GM12878 (cell line): ENCODE results near the gene SMO. TPM values are rescaled to one million over a fixed set of nuclear protein-coding genes. Genes with fewer than 3 reads are reported as not detected.

Source experiments
- ATAC-seq: fragments of 200-7000 bp; cut with Tn5 transposase; 3 replicates; pipeline ENCODE4 v1.9.1; 2020; ENCODE audit warnings: mild to moderate bottlenecking, moderate library complexity
- BruUV-seq: library from RNA; stranded (reverse); fragments of 400-500 nt; replicated peaks from 2 replicates; lab custom pipeline; 2021; lab: Mats Ljungman, UMichigan
- CTCF ChIA-PET: fragments of 300-600 bp; sonication (Branson Sonifier 250); formaldehyde crosslinking; extraction: SDS; loops from one replicate; lab custom pipeline; 2021; ENCODE audit warnings: inconsistent platforms; lab: Yijun Ruan, JAX
- POLR2A ChIA-PET: fragments of 350-600 bp; formaldehyde crosslinking; extraction: SDS; loops from one replicate; lab custom pipeline; 2021; ENCODE audit warnings: inconsistent platforms; lab: Charles Lee
- RAD21 ChIA-PET: fragments of 300-600 bp; sonication (Branson Sonifier 250); formaldehyde crosslinking; loops from one replicate; lab custom pipeline; 2023; ENCODE audit warnings: antibody characterized with exemption; ENCODE audit not compliant: unreplicated experiment; lab: Charles Lee
- SMC1A ChIA-PET: fragments of 300-600 bp; sonication (Branson Sonifier 250); formaldehyde crosslinking; loops from one replicate; lab custom pipeline; 2023; ENCODE audit not compliant: unreplicated experiment, uncharacterized antibody; lab: Charles Lee
- DNase-seq: peaks from one replicate; pipeline ENCODE4 v3.0.0-alpha.2; 2011; ENCODE audit warnings: low read depth, low spot score
- FAIRE-seq: peaks from 3 replicates; lab custom pipeline; 2011; peaks lifted over from hg19 to GRCh38; lab: Jason Lieb, UNC
- H2AFZ ChIP-seq: 2 replicates; pipeline ENCODE4 v1.6.0; 2011; ENCODE audit warnings: low read depth, low read length, control low read depth; ENCODE audit not compliant: control insufficient read depth
- H3K27ac ChIP-seq: 2 replicates; pipeline ENCODE4 v1.5.1; 2011; ENCODE audit warnings: control low read depth; ENCODE audit not compliant: control insufficient read depth, insufficient read depth
- H3K27me3 ChIP-seq, 2 experiments: replicated peaks in 1 of 2; 2 replicates each; pipeline versions ENCODE4 v1.6.0 to v1.6.1; 2011; ENCODE audit warnings: low read length in 1 of 2; ENCODE audit not compliant: control insufficient read depth in 2 of 2, insufficient read depth in 2 of 2
- H3K36me3 ChIP-seq, 2 experiments: 2 replicates each; pipeline ENCODE4 v1.5.1; 2011; ENCODE audit warnings: low read length in 1 of 2; ENCODE audit not compliant: control insufficient read depth in 2 of 2, insufficient read depth in 2 of 2
- H3K4me1 ChIP-seq: 2 replicates; pipeline ENCODE4 v1.6.1; 2011; ENCODE audit warnings: mild to moderate bottlenecking, low read length, moderate library complexity, mixed read lengths; ENCODE audit not compliant: control insufficient read depth, insufficient read depth
- H3K4me2 ChIP-seq: 2 replicates; pipeline ENCODE4 v1.6.0; 2011; ENCODE audit warnings: control low read depth; ENCODE audit not compliant: control insufficient read depth, insufficient read depth
- H3K4me3 ChIP-seq: fragments of 200-600 bp; sonication (generic); 2 replicates; pipeline ENCODE4 v1.5.1; 2016
- H3K79me2 ChIP-seq: 2 replicates; pipeline ENCODE4 v1.6.0; 2011; ENCODE audit warnings: low read length; ENCODE audit not compliant: control insufficient read depth, insufficient read depth
- H3K9ac ChIP-seq: 2 replicates; pipeline ENCODE4 v1.8.0; 2011; ENCODE audit warnings: low read length, control low read depth, mixed read lengths; ENCODE audit not compliant: control insufficient read depth, insufficient read depth
- H3K9me3 ChIP-seq: replicated peaks from 3 replicates; pipeline ENCODE4 v1.5.1; 2011; ENCODE audit warnings: mild to moderate bottlenecking, low read length; ENCODE audit not compliant: control insufficient read depth, insufficient read depth
- H4K20me1 ChIP-seq: 2 replicates; pipeline ENCODE4 v1.6.0; 2011; ENCODE audit not compliant: control insufficient read depth, insufficient read depth
- CEBPZ ChIP-seq: fragments of 150-350 bp; IDR thresholded peaks from 2 replicates; pipeline ENCODE4 v1.6.1; 2016; ENCODE audit warnings: low read depth, low read length
- E2F8 ChIP-seq: fragments of 450-650 bp; IDR thresholded peaks from 2 replicates; pipeline ENCODE4 v1.6.1; 2018; ENCODE audit warnings: mild to moderate bottlenecking, low read depth, moderate library complexity; ENCODE audit not compliant: partially characterized antibody
- EP300 ChIP-seq, 2 experiments: fragments of 150-350 bp in 1 of 2; IDR thresholded peaks; 2 replicates each; pipeline ENCODE4 v1.6.1; 2011 to 2012; ENCODE audit warnings: low read depth in 2 of 2, low read length in 2 of 2, borderline replicate concordance in 1 of 2, improper control_type of control experiment in 1 of 2, inconsistent platforms in 1 of 2; ENCODE audit not compliant: control insufficient read depth in 1 of 2
- ETV6 ChIP-seq, 2 experiments: fragments of 450-650 bp in 1 of 2; IDR thresholded peaks in 1 of 2; conservative IDR thresholded peaks in 1 of 2; 2 replicates each; pipeline ENCODE4 v1.6.1; 2014; ENCODE audit warnings: antibody characterized with exemption in 1 of 2, borderline replicate concordance in 1 of 2, low read depth in 1 of 2, mild to moderate bottlenecking in 1 of 2, moderate library complexity in 1 of 2
- MYC ChIP-seq: IDR thresholded peaks from 2 replicates; pipeline ENCODE4 v1.6.1; 2011; ENCODE audit warnings: mild to moderate bottlenecking, low read length, moderate library complexity, inconsistent platforms; ENCODE audit not compliant: insufficient read depth, insufficient replicate concordance, insufficient read length, severe bottlenecking
- POLR2AphosphoS2 ChIP-seq: IDR thresholded peaks from 2 replicates; pipeline ENCODE4 v1.6.1; 2011; ENCODE audit warnings: low read depth, mild to moderate bottlenecking, low read length, improper control_type of control experiment, moderate library complexity
- RAD51 ChIP-seq: fragments of 450-650 bp; IDR thresholded peaks from 2 replicates; pipeline ENCODE4 v1.6.1; 2016; ENCODE audit warnings: moderate library complexity, mild to moderate bottlenecking, inconsistent platforms
- RCOR1 ChIP-seq: conservative IDR thresholded peaks from 2 replicates; pipeline ENCODE4 v1.6.1; 2012; ENCODE audit warnings: low read depth, low read length, improper control_type of control experiment
- USF2 ChIP-seq: IDR thresholded peaks from 2 replicates; pipeline ENCODE4 v1.6.1; 2011; ENCODE audit warnings: low read depth, low read length, improper control_type of control experiment, borderline replicate concordance
- ZNF207 ChIP-seq: fragments of 450-650 bp; IDR thresholded peaks from 2 replicates; pipeline ENCODE4 v1.6.1; 2014; ENCODE audit warnings: antibody characterized with exemption, mild to moderate bottlenecking, borderline replicate concordance
- WGBS: methylation state at CpG from one replicate; pipeline ENCODE4 v1.1.6; 2016; ENCODE audit warnings: low lambda C conversion rate; ENCODE audit not compliant: insufficient replicate concordance, insufficient coverage; ENCODE audit errors: missing lambda C conversion rate; 5-methylcytosine and 5-hydroxymethylcytosine counted together
- in situ Hi-C: fragments of 300-500 bp; cut with MboI; formaldehyde crosslinking; loops from 9 replicates; pipeline ENCODE4 v1.14.3; 2018; ENCODE audit warnings: mixed read lengths
- intact Hi-C: fragments of 100-400 bp; cut with micrococcal nuclease; formaldehyde crosslinking; loops from one replicate; pipeline ENCODE4 v1.14.2; 2022; ENCODE audit not compliant: unreplicated experiment
- polyA plus RNA-seq, 11 experiments: library from polyadenylated mRNA; depleted of rRNA in 4 of 11; unstranded in 6 of 11; stranded (reverse) in 5 of 11; fragments of >200 nt; fragmentation: Nextera tagmentation in 4 of 11; fragmentation: Illumina TruSeq in 1 of 11; extraction: Ambion mirVana in 4 of 11; extraction: Trizol in 1 of 11; gene quantifications; 1 replicate in 1 of 11; 2 replicates in 10 of 11; pipeline versions ENCODE4 v1.2.1 to v1.2.3, GENCODE V29; 2011 to 2016; ENCODE audit warnings: inconsistent platforms in 2 of 11, missing spikeins in 2 of 11, low read depth in 1 of 11
- total RNA-seq, 4 experiments: library from RNA; depleted of rRNA in 3 of 4; stranded (reverse); fragments of >200 nt in 3 of 4; fragmentation: Illumina TruSeq in 1 of 4; extraction: Trizol in 1 of 4; gene quantifications; 2 replicates each; pipeline versions ENCODE4 v1.2.1 to v1.2.3, GENCODE V29; 2013 to 2021

SMO gene
- total and polyA plus RNA-seq, 10 of the 15 experiments (the other 5 are each of a cell fraction or from before 2014, with no cell fraction given): 0.40 to 11.2 (median 2.6) TPM

GRCh38 chr7:129163875-129164544 is 24.4 kb upstream of the SMO start (continued):
- no peak for TF ChIP-seq CEBPZ
- no peak for TF ChIP-seq ZNF207
- no peak for TF ChIP-seq RAD51
- TF ChIP-seq, all 136 proteins: peak for 4

DNA sequence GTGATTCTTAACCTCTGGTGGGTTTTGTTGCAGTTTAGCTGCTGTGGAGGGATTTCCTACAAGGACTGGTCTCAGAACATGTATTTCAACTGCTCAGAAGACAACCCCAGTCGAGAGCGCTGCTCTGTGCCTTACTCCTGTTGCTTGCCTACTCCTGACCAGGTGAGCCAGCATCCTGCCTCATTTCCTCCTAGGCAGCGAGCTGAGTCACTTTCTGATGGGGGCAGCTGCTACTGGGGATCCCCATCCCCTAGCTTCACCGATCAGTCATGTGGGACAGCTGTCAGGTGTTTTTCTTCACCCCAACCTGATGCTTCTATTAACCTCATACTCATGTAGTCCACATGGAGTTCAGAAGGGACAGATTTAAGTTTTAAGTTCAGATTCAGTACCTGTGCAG is 21.7 kb upstream of the SMO start:
- ChIA-PET CTCF (interaction anchor here (0.6 to 12.7 kb wide), 11 partner anchors 9 to 249 kb away, joined by 3 to 168 read pairs (median 6); partner anchors contain the start of gene TSPAN33), POLR2A (interaction anchor here (0.5 to 5.3 kb wide), 7 partner anchors 20 to 240 kb away, joined by 3 to 32 read pairs (median 3); no protein-coding TSS in a partner anchor), SMC1A (interaction anchor here (0.7 to 4.9 kb wide), 22 partner anchors 10 to 176 kb away, joined by 3 to 70 read pairs (median 5); partner anchors contain the start of gene TSPAN33), RAD21 (interaction anchor here (0.9 to 4.0 kb wide), 7 partner anchors 21 to 226 kb away, joined by 4 to 37 read pairs (median 5); partner anchors contain the start of gene TSPAN33)
- WGBS: 0% methylated on average over 4 of the region's 4 CpGs
- Histone ChIP-seq H4K20me1 (no peaks in the 10 kb centered on the region; the same call in 1 of the 2 replicates), H3K4me1 (peaks cover 43% of the 10 kb centered on the region), H3K27ac (peak overlapping the region; percentile 60), H3K9me3 (no peaks in the 10 kb centered on the region), H3K9ac (no peak overlapping the region), H3K27me3 (no peaks in the 10 kb centered on the region), H3K4me2 (no peak overlapping the region), H2AFZ (no peak overlapping the region), H3K4me3 (no peak overlapping the region), H3K36me3 (peaks cover 22 to 23% of the 10 kb centered on the region in 2 experiments), H3K79me2 (no peaks in the 10 kb centered on the region)
- in situ Hi-C loops: no loop called here
- ATAC-seq (peak; percentile 64), DNase-seq (peak; percentile 69), FAIRE-seq (peak; percentile 49)
- no TSS peak for BruUV-seq
- intact Hi-C loops: loop anchor here (1.0 to 2.0 kb wide), 2 partner anchors 20 to 44 kb away; no protein-coding TSS in a partner anchor
- TF ChIP-seq ETV6 (conservative IDR thresholded peaks at IDR 0.05 in 1 of 2, IDR thresholded peaks at IDR 0.05 in 1 of 2; ENCODE audit: borderline replicate concordance in 1 of 2, low read depth in 1 of 2): peak in 1 of 2 experiments; percentile 63; a peak in 1 of 4 replicates
- TF ChIP-seq EP300 (IDR thresholded peaks at IDR 0.05; ENCODE audit: borderline replicate concordance in 1 of 2, control insufficient read depth in 1 of 2, low read depth in 2 of 2, low read length in 2 of 2): no peak
- TF ChIP-seq RCOR1: no peak
- TF ChIP-seq MYC: no peak
- TF ChIP-seq E2F8: no peak
- no peak for TF ChIP-seq POLR2AphosphoS2
- peak; percentile 34; the same call in 1 of the 2 replicates for TF ChIP-seq USF2
